Measurements from ENCODE around the gene ZNRF4.

ZNRF4 gene

DNA sequence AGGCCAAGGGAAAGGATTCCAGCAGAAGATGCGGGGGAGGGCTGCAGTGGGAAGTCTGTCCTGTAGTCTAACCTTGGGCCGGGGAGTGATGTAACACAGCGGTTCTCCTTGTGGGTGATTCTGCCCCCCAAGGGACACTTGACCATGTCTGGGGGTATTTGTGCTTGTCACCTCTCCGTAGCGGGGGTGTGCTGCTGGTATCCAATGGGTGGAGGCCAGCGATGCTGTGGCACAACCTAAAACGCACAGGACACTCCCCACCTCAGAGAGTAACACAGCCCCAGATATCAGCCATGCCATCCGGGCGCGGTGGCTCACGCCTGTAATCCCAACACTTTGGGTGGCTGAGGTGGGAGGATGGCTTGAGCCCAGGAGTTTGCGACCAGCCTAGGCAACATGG lies 36.3 kb downstream of the ZNRF4 start:
- no peaks in the 10 kb centered on the region for H3K4me1 ChIP-seq (ENCODE audit: insufficient read depth, low read length, poor library complexity, severe bottlenecking)
- no peaks in the 10 kb centered on the region for H4K20me1 ChIP-seq (ENCODE audit: insufficient read depth, low read length, poor library complexity, severe bottlenecking)
- no peaks in the 10 kb centered on the region for H3K9me3 ChIP-seq (ENCODE audit: insufficient read depth, low read depth, low read length)
- no peak overlapping the region for H3K9ac ChIP-seq (ENCODE audit: low read depth, low read length, poor library complexity, severe bottlenecking)
- H3K79me2 ChIP-seq (ENCODE audit: insufficient read depth, low read length), result no peaks in the 10 kb centered on the region
- H3K27me3 ChIP-seq (ENCODE audit: insufficient read depth, low read length, poor library complexity, severe bottlenecking), result no peaks in the 10 kb centered on the region
- H3K4me2 ChIP-seq (ENCODE audit: low read depth, low read length, poor library complexity, severe bottlenecking), result no peak overlapping the region
- no peak overlapping the region for H3K4me3 ChIP-seq (ENCODE audit: low read length, poor library complexity, severe bottlenecking)
- no peak overlapping the region for H2AFZ ChIP-seq (ENCODE audit: low read length)
- no peaks in the 10 kb centered on the region for H3K9me2 ChIP-seq (replicated peaks; ENCODE audit: low read depth, low read length)
- H3F3A ChIP-seq (ENCODE audit: low read depth), result no peaks in the 10 kb centered on the region
- TF ChIP-seq, protein P1, sequence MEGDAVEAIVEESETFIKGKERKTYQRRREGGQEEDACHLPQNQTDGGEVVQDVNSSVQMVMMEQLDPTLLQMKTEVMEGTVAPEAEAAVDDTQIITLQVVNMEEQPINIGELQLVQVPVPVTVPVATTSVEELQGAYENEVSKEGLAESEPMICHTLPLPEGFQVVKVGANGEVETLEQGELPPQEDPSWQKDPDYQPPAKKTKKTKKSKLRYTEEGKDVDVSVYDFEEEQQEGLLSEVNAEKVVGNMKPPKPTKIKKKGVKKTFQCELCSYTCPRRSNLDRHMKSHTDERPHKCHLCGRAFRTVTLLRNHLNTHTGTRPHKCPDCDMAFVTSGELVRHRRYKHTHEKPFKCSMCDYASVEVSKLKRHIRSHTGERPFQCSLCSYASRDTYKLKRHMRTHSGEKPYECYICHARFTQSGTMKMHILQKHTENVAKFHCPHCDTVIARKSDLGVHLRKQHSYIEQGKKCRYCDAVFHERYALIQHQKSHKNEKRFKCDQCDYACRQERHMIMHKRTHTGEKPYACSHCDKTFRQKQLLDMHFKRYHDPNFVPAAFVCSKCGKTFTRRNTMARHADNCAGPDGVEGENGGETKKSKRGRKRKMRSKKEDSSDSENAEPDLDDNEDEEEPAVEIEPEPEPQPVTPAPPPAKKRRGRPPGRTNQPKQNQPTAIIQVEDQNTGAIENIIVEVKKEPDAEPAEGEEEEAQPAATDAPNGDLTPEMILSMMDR (conservative IDR thresholded peaks at IDR 0.05; ENCODE audit: low read length), result no peak
- TF ChIP-seq EZH2phosphoT487 (IDR thresholded peaks at IDR 0.05; ENCODE audit: borderline replicate concordance), result no peak
- H3K36me3 ChIP-seq (ENCODE audit: insufficient read depth, low read length), result no peaks in the 10 kb centered on the region

DNA sequence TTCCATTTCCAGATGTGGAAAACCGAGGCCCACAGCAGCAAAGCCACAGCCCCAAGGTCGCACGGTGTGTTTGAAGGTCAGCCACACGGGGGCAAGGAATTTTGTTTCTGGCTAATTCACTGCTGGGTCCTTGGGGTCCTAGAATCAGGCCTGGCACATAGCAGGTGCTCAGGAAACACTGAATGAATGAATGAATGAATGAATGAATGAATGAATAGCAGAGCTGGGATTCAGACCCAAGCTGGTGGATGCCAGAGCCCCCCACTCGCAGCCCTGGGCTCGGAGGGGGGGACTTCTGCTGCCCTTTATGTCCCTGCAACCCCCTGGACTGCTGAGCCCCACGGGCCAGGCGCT lies 37.0 kb downstream of the ZNRF4 start:
- Histone ChIP-seq H2AFZ (ENCODE audit: low read length) (no peak overlapping the region), H3K9me2 (replicated peaks; ENCODE audit: low read depth, low read length) (no peaks in the 10 kb centered on the region), H3K36me3 (ENCODE audit: insufficient read depth, low read length) (no peaks in the 10 kb centered on the region), H3K4me1 (ENCODE audit: insufficient read depth, low read length, poor library complexity, severe bottlenecking) (no peaks in the 10 kb centered on the region), H3K4me3 (ENCODE audit: low read length, poor library complexity, severe bottlenecking) (no peak overlapping the region), H3K79me2 (ENCODE audit: insufficient read depth, low read length) (no peaks in the 10 kb centered on the region), H3F3A (ENCODE audit: low read depth) (no peaks in the 10 kb centered on the region), H3K4me2 (ENCODE audit: low read depth, low read length, poor library complexity, severe bottlenecking) (no peak overlapping the region), H3K9ac (ENCODE audit: low read depth, low read length, poor library complexity, severe bottlenecking) (no peak overlapping the region), H3K27me3 (ENCODE audit: insufficient read depth, low read length, poor library complexity, severe bottlenecking) (no peaks in the 10 kb centered on the region), H4K20me1 (ENCODE audit: insufficient read depth, low read length, poor library complexity, severe bottlenecking) (no peaks in the 10 kb centered on the region), H3K9me3 (ENCODE audit: insufficient read depth, low read depth, low read length) (no peaks in the 10 kb centered on the region)
- TF ChIP-seq EZH2phosphoT487 (IDR thresholded peaks at IDR 0.05; ENCODE audit: borderline replicate concordance), result no peak
- TF ChIP-seq, protein P1 (conservative IDR thresholded peaks at IDR 0.05; ENCODE audit: low read length), result no peak

DNA sequence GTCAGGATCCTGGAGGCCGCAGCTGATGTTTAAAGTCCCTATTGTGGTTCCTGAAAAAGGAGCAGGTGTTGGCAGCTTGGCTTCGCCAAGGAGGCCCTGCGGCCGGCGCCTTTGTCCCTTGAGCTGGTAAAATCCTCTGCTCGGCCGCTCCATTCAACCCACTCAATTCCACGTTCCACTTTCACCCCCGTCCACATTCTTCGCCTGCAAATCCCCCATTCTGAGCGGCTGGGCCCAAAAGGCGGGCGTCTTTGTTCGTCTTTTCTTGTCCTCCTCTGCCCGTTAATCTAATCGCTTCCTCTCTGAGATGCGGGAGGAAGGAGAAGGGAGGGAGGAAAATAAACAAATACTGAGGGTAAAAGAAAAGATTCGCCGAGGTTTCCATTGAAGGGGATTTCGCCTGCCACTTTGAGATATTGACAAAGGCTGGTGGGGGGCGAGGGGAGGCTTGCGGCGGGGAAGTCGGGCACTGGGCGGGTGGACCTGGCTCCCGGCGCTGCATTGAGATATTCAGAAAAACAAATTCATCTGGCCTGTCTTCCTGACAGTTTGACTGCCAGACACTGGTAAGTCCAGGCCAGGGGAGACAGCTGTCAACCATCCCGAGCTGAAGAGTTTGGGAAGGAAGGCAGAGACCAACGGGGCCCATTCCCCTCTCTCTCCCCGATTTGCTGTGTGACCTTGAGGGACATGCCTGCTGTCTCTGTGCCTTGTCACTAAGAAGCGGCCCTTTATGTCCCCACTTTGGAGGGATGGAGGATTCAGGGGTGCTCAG lies 37.6 kb downstream of the ZNRF4 start:
- Histone ChIP-seq H3K27me3 (ENCODE audit: insufficient read depth, low read length, poor library complexity, severe bottlenecking) (no peaks in the 10 kb centered on the region), H3K4me1 (ENCODE audit: insufficient read depth, low read length, poor library complexity, severe bottlenecking) (no peaks in the 10 kb centered on the region), H3F3A (ENCODE audit: low read depth) (no peaks in the 10 kb centered on the region), H3K79me2 (ENCODE audit: insufficient read depth, low read length) (no peaks in the 10 kb centered on the region), H3K36me3 (ENCODE audit: insufficient read depth, low read length) (no peaks in the 10 kb centered on the region), H3K9me2 (replicated peaks; ENCODE audit: low read depth, low read length) (no peaks in the 10 kb centered on the region), H3K4me2 (ENCODE audit: low read depth, low read length, poor library complexity, severe bottlenecking) (no peak overlapping the region), H3K9ac (ENCODE audit: low read depth, low read length, poor library complexity, severe bottlenecking) (no peak overlapping the region), H3K4me3 (ENCODE audit: low read length, poor library complexity, severe bottlenecking) (no peak overlapping the region), H4K20me1 (ENCODE audit: insufficient read depth, low read length, poor library complexity, severe bottlenecking) (no peaks in the 10 kb centered on the region), H3K9me3 (ENCODE audit: insufficient read depth, low read depth, low read length) (no peaks in the 10 kb centered on the region), H2AFZ (ENCODE audit: low read length) (no peak overlapping the region)
- TF ChIP-seq EZH2phosphoT487 (IDR thresholded peaks at IDR 0.05; ENCODE audit: borderline replicate concordance), result no peak
- TF ChIP-seq, protein P1 (conservative IDR thresholded peaks at IDR 0.05; ENCODE audit: low read length), result no peak
